ENCODE results near the gene OR5B17.

Gene OR5B17

GRCh38 chr11:58354727-58355126, 4.1 kb downstream of the OR5B17 start:
- no peak overlapping the region for H3K27ac ChIP-seq
- TF ChIP-seq ZFX (IDR thresholded peaks at IDR 0.05) (no peak), CTCF (conservative IDR thresholded peaks at IDR 0.05) (no peak)

GRCh38 chr11:58345204-58345603, 13.7 kb downstream of the OR5B17 start:
- H3K27ac ChIP-seq = no peak overlapping the region
- TF ChIP-seq CTCF (conservative IDR thresholded peaks at IDR 0.05) (no peak), ZFX (IDR thresholded peaks at IDR 0.05) (no peak)

DNA sequence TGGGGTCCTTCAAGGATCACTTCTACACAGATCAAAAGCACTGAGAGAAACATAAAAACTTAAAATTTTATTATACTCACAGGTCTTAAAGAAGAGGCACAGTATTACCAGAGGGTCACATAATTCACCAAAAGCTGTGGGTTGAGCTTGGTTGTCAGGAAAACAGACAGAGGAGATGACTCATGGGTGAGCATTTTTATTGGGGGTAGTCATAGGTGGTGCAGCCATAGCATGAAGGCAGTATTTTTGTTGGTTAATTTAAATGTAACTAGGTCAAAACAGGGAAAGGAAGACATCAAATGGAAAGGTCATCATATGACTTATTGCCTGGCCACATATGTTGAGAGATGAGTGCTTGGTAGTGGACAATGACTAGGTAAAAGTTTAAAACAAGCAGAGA, 24.2 kb downstream of the OR5B17 start:
- TF ChIP-seq ZFX (IDR thresholded peaks at IDR 0.05) (no peak), CTCF (conservative IDR thresholded peaks at IDR 0.05) (no peak)
- no peak overlapping the region for H3K27ac ChIP-seq

DNA sequence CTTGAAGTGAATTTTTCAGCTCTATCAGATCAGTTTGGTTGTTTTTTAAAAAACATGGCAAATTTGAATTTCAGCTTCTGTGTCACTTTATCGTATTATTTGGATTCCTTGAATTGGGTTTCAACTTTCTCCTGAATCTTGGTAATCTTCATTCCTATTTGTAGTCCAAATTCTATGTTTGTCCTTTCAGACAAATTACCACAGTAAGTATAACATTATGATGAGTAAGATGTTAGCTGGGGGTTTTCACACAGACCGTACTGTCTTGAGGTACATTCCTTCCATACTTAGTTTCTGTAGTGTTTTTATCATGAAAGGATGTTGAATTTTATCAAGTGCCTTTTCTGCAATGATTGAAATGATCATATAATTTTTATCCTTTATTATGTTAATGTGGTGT, 28.0 kb downstream of the OR5B17 start:
- H3K27ac ChIP-seq = no peak overlapping the region
- TF ChIP-seq CTCF (conservative IDR thresholded peaks at IDR 0.05) (no peak), ZFX (IDR thresholded peaks at IDR 0.05) (no peak)

- no peak overlapping the region for H3K27ac ChIP-seq
These were observed 40.3 kb downstream of the OR5B17 start for GRCh38 chr11:58318532-58318931.

DNA sequence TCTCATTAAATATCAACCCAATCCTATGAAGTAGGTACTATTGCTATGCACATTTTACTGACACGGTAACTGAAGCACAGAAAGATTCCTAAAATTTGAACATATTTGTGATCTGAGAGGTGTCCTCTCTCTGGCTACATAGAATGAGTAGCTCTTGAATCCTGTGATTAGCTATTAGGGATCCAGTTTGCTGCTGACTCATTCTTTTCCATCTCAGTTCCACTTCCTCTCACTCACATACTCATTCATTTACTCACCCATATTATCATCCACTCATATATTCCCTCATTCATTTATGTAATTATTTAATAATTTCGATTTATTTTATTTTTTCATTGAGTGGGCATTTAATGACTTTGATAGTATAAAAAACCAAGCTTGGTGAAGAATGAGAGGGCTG, 42.7 kb downstream of the OR5B17 start:
- no peak for TF ChIP-seq CTCF (conservative IDR thresholded peaks at IDR 0.05)
- no peak for TF ChIP-seq ZFX (IDR thresholded peaks at IDR 0.05)
- H3K27ac ChIP-seq = no peak overlapping the region

More at GRCh38 chr11:58318532-58318931, 40.3 kb downstream of the OR5B17 start:
- TF ChIP-seq CTCF (conservative IDR thresholded peaks at IDR 0.05) (no peak), ZFX (IDR thresholded peaks at IDR 0.05) (no peak)

Data from C4-2B (cell line).